Body of pancreas (tissue), 4 donors: ENCODE measurements around the gene FBN2.

Source experiments
- CTCF ChIP-seq, 7 experiments: fragments of 450-650 bp in 4 of 7; fragments of 200-600 bp in 3 of 7; sonication (generic) in 3 of 7; IDR thresholded peaks; one replicate each; pipeline ENCODE4 v1.5.1; 2016 to 2019; ENCODE audit warnings: antibody characterized with exemption in 7 of 7
- POLR2A ChIP-seq, 3 donors: fragments of 450-650 bp; IDR thresholded peaks; one replicate each; pipeline ENCODE4 v1.6.1; 2016; ENCODE audit warnings: antibody characterized with exemption in 3 of 3, mild to moderate bottlenecking in 2 of 3

GRCh38 chr5:128534726-128535125 is 3.3 kb downstream of the FBN2 start:
- TF ChIP-seq CTCF (IDR thresholded peaks at IDR 0.05): no peak
- no peak for TF ChIP-seq POLR2A (IDR thresholded peaks at IDR 0.05)
